Urinary bladder (tissue), 4 donors: ENCODE data around the gene PTPN6. TPM values are rescaled to one million over a fixed set of nuclear protein-coding genes. Genes with fewer than 3 reads are reported as not detected.
"Not testable (repeated sequence)": the region's sequence is repeated elsewhere in the genome, so short reads cannot be mapped to it uniquely, and the experiment has no call there.

Source experiments
- DNase-seq: peaks from one replicate; pipeline ENCODE4 v3.0.0-alpha.2; 2015; ENCODE audit errors: extremely low spot score
- H3K27ac ChIP-seq: one replicate; pipeline ENCODE4 v1.5.1; 2013; ENCODE audit warnings: low read depth, mild to moderate bottlenecking, moderate library complexity
- H3K36me3 ChIP-seq: one replicate; pipeline ENCODE4 v1.6.1; 2013; ENCODE audit warnings: mild to moderate bottlenecking, moderate library complexity; ENCODE audit not compliant: insufficient read depth
- H3K4me1 ChIP-seq: one replicate; pipeline ENCODE4 v1.6.1; 2013; ENCODE audit warnings: mild to moderate bottlenecking, moderate library complexity; ENCODE audit not compliant: insufficient read depth
- H3K4me3 ChIP-seq: one replicate; pipeline ENCODE4 v1.5.1; 2013; ENCODE audit warnings: low read depth, low read length
- WGBS: extraction: QIAGEN DNeasy Blood & Tissue Kit; methylation state at CpG from one replicate; pipeline ENCODE4 v1.1.7; 2013; 5-methylcytosine and 5-hydroxymethylcytosine counted together
- polyA plus RNA-seq: library from polyadenylated mRNA; stranded (reverse); fragments of 200-250 nt; gene quantifications from one replicate; pipeline ENCODE4 v1.2.3, GENCODE V29; 2013
- total RNA-seq: library from RNA; depleted of rRNA; stranded (reverse); fragments of >200 nt; gene quantifications from one replicate; pipeline ENCODE4 v1.2.3, GENCODE V29; 2014
- donor health status: healthy with polysubstance abuse.
- donor health status: healthy.

The PTPN6 gene
- total RNA-seq (6.1 TPM), polyA plus RNA-seq (17.2 TPM)

DNA sequence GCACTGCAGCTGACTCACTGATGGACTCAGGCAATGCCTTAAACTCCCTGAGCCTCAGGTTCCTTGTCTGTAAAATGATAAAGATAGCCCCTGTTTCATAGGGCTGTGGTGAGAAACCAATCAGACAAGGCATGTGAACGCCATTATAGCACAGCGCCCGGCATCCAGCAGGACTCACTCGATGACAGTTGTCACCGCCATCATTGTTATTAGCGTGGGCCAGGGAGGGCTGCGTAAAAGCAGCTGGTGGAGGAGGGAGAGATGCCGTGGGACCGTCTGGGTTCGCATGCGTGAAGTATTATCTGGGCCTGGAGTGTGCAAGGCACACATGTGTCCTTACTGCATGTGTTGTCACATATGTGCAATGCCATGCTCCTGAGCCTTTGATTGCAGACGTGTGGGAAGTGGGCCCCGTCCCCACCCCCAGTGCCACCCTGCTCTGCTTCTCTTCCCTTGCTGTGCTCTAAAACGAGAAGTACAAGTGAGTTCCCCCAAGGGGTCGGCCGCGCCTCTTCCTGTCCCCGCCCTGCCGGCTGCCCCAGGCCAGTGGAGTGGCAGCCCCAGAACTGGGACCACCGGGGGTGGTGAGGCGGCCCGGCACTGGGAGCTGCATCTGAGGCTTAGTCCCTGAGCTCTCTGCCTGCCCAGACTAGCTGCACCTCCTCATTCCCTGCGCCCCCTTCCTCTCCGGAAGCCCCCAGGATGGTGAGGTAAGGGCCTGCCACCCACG is at the start of gene PTPN6:
Gene PTPN6, plus strand, starts transcription at position 546 of the 730 bp plus-strand sequence. Its CDS starts 157 bp downstream, at position 703.
- Histone ChIP-seq H3K27ac (peak within 1 kb of the TSS; percentile 14), H3K4me3 (peak within 1 kb of the TSS; percentile 32), H3K36me3 (peaks cover 5% of the 10 kb centered on the region), H3K4me1 (no peaks in the 10 kb centered on the region)
- no peak for DNase-seq
- 73% methylated on average over 25 of the region's 25 CpGs for WGBS

DNA sequence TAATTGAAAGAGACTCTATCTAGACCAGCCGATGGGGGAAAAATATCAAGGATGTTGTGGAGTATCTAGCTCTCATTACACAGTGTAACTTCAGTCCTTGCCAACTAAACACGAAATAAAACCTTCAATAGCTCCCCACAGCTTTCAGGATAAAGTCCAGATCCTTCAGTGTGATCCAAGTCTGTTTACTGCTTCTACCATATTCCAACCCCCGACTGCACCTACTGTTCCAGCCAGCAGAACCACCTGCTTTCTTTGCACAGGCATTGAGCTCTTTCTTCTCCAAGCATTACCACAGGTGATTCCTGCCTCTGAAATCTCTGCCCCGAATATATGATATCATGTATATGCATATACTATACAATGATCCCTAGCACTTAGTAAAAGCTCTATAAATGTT is 48.7 kb upstream of the PTPN6 start:
- DNase-seq = no peak
- H3K4me3 ChIP-seq = no peak overlapping the region
- peaks cover 3% of the 10 kb centered on the region for H3K36me3 ChIP-seq
- no peaks in the 10 kb centered on the region for H3K4me1 ChIP-seq
- WGBS = 75% methylated on average over 4 of the region's 4 CpGs
- H3K27ac ChIP-seq = no peak overlapping the region

DNA sequence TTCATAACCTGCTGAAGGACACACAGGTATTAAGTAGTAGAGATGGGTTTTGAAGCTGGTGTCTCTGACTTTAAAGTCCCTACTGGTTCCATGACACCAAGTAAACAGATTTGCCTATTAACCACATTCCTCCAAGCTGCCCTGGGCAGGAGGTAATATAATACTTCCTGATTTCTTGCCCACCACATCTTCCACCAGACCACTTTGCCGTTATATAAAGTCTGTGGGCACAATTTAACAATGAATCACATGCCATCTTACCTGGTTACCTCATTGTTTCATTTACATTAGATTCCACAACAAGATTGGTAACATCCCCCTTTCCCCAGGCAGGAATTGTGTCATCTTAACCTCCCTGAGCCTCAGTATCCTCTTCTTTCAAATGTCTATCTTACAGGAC is 47.4 kb upstream of the PTPN6 start:
- Histone ChIP-seq H3K4me1 (no peaks in the 10 kb centered on the region), H3K4me3 (no peak overlapping the region), H3K27ac (no peak overlapping the region), H3K36me3 (peaks cover 3% of the 10 kb centered on the region)
- no peak for DNase-seq
- WGBS = 57% methylated on average over 1 of the region's 1 CpG

DNA sequence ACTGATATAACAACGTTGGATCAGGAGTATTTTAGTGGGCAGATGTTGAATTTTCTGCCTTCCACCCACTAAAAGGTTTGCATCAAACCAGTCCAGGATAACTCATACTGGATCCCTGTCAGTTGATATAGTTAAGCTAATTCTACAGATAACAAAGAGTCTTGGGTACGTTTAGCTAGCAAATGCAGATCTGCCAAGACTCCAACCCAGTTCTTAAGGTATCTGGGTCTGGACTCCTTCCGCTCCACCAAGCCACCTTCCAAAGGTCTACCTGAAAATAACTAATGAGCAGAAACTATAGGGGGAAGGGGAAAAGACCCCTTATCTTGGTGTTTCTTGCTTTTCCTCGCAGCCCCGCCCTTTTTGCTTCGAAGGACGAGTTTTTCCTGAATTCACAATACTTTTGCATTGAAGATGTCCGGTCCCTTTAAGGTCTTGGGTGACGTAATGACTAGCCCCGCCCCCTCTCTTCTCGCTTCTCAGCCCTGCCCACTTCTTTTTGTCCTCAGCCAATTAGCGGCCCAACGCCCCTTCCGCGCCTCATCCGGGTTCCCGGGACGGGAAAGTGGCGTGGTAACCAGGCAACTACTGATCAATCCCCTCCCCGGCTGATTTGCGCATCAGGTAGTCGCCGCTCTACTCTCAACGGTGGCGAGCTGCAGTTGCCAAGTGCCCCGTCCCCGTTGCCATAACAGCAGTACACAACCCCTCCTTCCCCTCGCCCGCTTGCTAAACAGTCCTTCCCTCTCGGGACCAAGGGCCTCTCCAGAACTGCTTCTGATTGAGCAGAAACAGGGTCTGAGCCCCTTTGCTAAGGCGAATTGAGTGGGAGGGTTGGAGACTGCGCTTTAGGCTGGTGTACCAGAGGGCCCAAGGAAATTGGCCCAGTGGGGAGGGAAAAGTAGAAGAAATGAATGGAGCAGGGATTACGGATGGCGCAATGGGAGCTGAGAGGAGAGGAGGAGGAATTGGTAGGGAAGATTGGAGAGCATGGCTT is 46.6 kb upstream of the PTPN6 start, which contains the start of gene LRRC23:
Gene LRRC23, plus strand, starts transcription at position 543 of the 997 bp plus-strand sequence. CDS start 812 bp downstream, outside the sequence.
- DNase-seq = peak; percentile 97
- Histone ChIP-seq H3K4me1 (no peaks in the 10 kb centered on the region), H3K4me3 (peak within 1 kb of the TSS; percentile 53), H3K36me3 (peaks cover 3% of the 10 kb centered on the region), H3K27ac (peak within 1 kb of the TSS; percentile 38)
- WGBS = 4% methylated on average over 34 of the region's 34 CpGs

DNA sequence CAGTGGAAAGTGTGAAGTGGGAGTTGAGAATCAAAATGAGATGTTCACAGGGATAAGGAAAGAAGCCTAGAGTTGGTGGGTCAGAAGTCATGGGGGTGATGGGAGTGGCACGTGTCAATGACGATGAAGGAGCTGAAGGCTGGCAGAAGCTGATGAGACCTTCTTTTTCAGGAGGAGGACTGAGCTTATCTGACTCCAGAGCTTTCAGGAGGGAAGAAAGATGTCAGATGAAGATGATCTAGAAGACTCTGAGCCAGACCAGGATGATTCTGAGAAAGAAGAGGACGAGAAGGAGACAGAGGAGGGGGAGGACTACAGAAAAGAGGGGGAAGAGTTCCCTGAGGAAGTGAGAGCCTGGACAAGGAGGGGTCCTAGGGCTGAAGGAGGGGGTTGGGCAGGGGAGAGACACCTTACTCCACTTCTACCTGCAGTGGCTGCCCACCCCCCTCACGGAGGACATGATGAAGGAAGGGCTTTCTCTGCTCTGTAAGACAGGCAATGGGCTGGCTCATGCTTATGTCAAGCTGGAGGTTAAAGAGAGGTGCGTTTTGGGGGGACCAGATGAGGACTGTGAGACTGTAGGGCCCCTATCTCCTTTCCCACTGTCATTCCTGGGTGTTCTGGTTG is 45.6 kb upstream of the PTPN6 start:
- 55% methylated on average over 5 of the region's 5 CpGs for WGBS
- Histone ChIP-seq H3K4me3 (peak overlapping the region; percentile 53), H3K36me3 (peaks cover 3% of the 10 kb centered on the region), H3K27ac (no peak overlapping the region), H3K4me1 (no peaks in the 10 kb centered on the region)
- no peak for DNase-seq

- H3K27ac ChIP-seq, DNase-seq, H3K4me3 ChIP-seq, H3K4me1 ChIP-seq, H3K36me3 ChIP-seq: not testable (repeated sequence)
- 96% methylated on average over 11 of the region's 11 CpGs for WGBS
These were observed 43.0 kb upstream of the PTPN6 start for GRCh38 chr12:6908141-6908540.

- H3K4me3 ChIP-seq = no peak overlapping the region
- DNase-seq = no peak
These were observed 41.6 kb upstream of the PTPN6 start for GRCh38 chr12:6909421-6910145.

GRCh38 chr12:6912164-6912935 is 38.8 kb upstream of the PTPN6 start:
- Histone ChIP-seq H3K36me3 (no peaks in the 10 kb centered on the region), H3K4me1 (no peaks in the 10 kb centered on the region), H3K4me3 (no peak overlapping the region), H3K27ac (no peak overlapping the region)
- 89% methylated on average over 15 of the region's 15 CpGs for WGBS
- no peak for DNase-seq

More at GRCh38 chr12:6909421-6910145, 41.6 kb upstream of the PTPN6 start:
- H3K36me3 ChIP-seq = peaks cover 3% of the 10 kb centered on the region
- no peaks in the 10 kb centered on the region for H3K4me1 ChIP-seq
- no peak overlapping the region for H3K27ac ChIP-seq
- 88% methylated on average over 4 of the region's 4 CpGs for WGBS

- H3K4me3 ChIP-seq = peak within 1 kb of the TSS; percentile 61
- under 1% methylated on average over 68 of the region's 68 CpGs for WGBS
- H3K4me1 ChIP-seq = no peaks in the 10 kb centered on the region
- H3K27ac ChIP-seq = peak within 1 kb of the TSS; percentile 66
- H3K36me3 ChIP-seq = no peaks in the 10 kb centered on the region
- no peak for DNase-seq
These were observed 36.8 kb upstream of the PTPN6 start, which contains the start of gene ENO2 for GRCh38 chr12:6914246-6914946. Gene ENO2, plus strand, starts transcription at chr12:6914580. Its CDS starts 1,253 bp downstream, at chr12:6915833.

DNA sequence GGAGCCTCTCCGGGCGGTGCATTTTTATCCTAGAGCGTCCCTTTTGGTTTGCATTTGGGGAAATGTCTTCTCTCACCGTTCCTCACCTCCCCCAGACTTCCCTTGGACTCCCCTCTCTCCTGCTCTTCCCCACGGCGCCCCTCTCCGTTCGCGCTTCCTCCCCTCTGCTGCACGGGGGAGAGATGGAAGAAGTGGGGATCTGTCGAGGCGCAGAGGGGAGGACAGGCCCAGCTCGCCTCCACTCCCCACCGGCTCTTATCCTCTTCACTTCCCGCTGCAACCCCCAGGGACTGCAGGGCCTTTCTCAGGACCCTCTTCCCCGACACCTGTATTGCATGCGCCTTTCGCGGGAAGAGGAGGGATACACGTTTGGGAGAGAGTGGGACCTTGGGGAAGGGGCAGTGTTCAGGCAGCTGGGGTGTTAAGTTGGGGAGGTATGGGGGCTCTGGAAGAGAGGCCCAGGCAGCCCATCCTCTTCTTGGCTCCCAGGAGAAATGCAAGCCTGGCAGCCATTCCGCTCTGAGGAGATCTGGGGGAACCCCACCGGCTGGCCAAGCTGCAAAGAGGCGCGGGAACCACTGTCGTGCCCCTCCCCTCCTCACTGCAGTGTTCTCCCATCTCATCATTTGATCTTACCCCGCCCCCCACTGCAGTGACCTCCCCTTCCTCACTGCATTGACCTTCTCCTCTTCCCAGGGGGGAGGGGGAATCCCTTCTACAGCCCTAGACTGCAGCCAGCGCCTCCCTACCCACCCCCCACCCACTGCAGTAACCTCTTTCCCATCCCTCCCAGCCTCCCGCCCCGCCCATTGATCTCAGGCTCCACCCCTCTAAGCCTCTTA is 36.0 kb upstream of the PTPN6 start:
- H3K27ac ChIP-seq = no peak overlapping the region
- H3K4me1 ChIP-seq = no peaks in the 10 kb centered on the region
- H3K4me3 ChIP-seq = peak overlapping the region; percentile 61
- no peak for DNase-seq
- no peaks in the 10 kb centered on the region for H3K36me3 ChIP-seq
- 19% methylated on average over 29 of the region's 29 CpGs for WGBS

DNA sequence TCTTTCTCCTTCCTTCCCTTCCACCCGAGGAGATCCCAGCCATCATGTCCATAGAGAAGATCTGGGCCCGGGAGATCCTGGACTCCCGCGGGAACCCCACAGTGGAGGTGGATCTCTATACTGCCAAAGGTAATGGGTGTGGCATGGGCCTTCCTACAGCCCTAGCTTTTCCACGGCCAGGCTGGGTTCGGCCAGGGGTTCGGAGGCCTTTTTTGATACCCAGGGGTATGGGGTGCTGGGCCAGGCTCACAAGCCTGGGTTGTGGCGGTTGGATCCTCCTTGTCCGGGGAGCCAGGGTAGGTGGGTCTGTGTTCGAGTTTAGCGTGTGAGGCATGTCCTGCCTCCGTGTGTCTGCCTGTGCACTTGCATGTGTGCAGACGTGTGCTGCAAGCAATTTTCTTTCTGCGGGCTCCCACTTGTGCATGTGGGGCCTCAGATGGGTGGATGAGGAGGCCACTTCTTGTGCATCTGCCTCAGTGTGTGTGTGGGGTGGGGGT is 35.3 kb upstream of the PTPN6 start:
- WGBS = 78% methylated on average over 14 of the region's 14 CpGs
- Histone ChIP-seq H3K36me3 (no peaks in the 10 kb centered on the region), H3K27ac (no peak overlapping the region), H3K4me3 (no peak overlapping the region), H3K4me1 (no peaks in the 10 kb centered on the region)
- DNase-seq = no peak
